Ectodermal cell (in vitro differentiated cells): ENCODE data around the gene STXBP5.

ENCODE experiments used
- H3K27ac ChIP-seq: 2 replicates; pipeline ENCODE4 v1.7.0; 2013; ENCODE audit warnings: mild to moderate bottlenecking, low read depth, low read length; ENCODE audit not compliant: insufficient read depth, poor library complexity, severe bottlenecking
- H3K27me3 ChIP-seq: 2 replicates; pipeline ENCODE4 v1.7.0; 2013; ENCODE audit warnings: mild to moderate bottlenecking, low read length; ENCODE audit not compliant: insufficient read depth, control insufficient read depth, poor library complexity, severe bottlenecking
- H3K36me3 ChIP-seq: one replicate; pipeline ENCODE4 v1.7.0; 2013; ENCODE audit warnings: low read length; ENCODE audit not compliant: control insufficient read depth, insufficient read depth
- H3K4me1 ChIP-seq: one replicate; pipeline ENCODE4 v1.7.0; 2013; ENCODE audit warnings: low read length; ENCODE audit not compliant: control insufficient read depth, insufficient read depth
- H3K4me3 ChIP-seq: 2 replicates; pipeline ENCODE4 v1.7.0; 2013; ENCODE audit warnings: low read depth, low read length, control low read depth; ENCODE audit not compliant: insufficient read depth
- H3K9me3 ChIP-seq: 2 replicates; pipeline ENCODE4 v1.7.0; 2013; ENCODE audit warnings: mild to moderate bottlenecking, low read length, moderate library complexity; ENCODE audit not compliant: control insufficient read depth
- WGBS, 2 experiments: methylation state at CpG; one replicate each; pipeline ENCODE4 v1.1.7; 2013; ENCODE audit warnings: missing lambda C conversion rate in 2 of 2; 5-methylcytosine and 5-hydroxymethylcytosine counted together

Gene STXBP5

DNA sequence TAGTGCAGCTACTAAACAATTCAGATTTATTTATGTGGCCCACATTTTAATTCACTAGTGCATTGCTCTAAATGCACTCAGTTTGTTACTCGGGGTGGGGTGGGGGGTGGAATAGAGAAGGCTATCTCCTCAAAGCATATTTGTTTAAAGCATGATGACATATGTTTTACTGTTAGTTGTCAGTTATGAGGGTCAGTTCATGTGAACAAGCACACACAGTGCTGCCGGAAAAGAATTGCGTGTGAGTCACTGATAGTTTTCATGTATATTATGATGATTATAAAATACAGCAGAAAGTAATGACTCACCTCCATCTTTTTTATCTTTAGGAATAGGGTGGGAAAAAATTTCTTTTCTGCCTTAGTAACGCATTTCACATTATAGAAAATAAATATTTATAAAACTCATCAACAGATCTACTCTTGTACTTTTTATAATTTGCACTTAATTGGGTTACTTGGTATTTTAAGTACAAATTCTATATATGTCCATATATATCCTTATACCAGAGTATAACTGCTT is 42.2 kb upstream of the STXBP5 start:
- no peak overlapping the region for H3K27ac ChIP-seq
- H3K4me1 ChIP-seq = no peaks in the 10 kb centered on the region
- H3K27me3 ChIP-seq = no peaks in the 10 kb centered on the region
- H3K9me3 ChIP-seq = no peaks in the 10 kb centered on the region
- H3K4me3 ChIP-seq = no peak overlapping the region
- 90 to 100% methylated on average over 3 of the region's 4 CpGs for WGBS, 2 experiments
- H3K36me3 ChIP-seq = no peaks in the 10 kb centered on the region

GRCh38 chr6:147164761-147165160 is 39.5 kb upstream of the STXBP5 start:
- no peak overlapping the region for H3K27ac ChIP-seq
- H3K4me1 ChIP-seq = no peaks in the 10 kb centered on the region
- H3K36me3 ChIP-seq = no peaks in the 10 kb centered on the region
- H3K4me3 ChIP-seq = no peak overlapping the region
- H3K27me3 ChIP-seq = no peaks in the 10 kb centered on the region
- H3K9me3 ChIP-seq = no peaks in the 10 kb centered on the region

GRCh38 chr6:147166360-147166944 is 37.8 kb upstream of the STXBP5 start:
- Histone ChIP-seq H3K4me3 (no peak overlapping the region), H3K27ac (no peak overlapping the region), H3K27me3 (no peaks in the 10 kb centered on the region), H3K36me3 (no peaks in the 10 kb centered on the region), H3K9me3 (no peaks in the 10 kb centered on the region), H3K4me1 (no peaks in the 10 kb centered on the region)
- 89 to 90% methylated on average over 2 of the region's 2 CpGs for WGBS, 2 experiments

GRCh38 chr6:147166992-147167391 is 37.2 kb upstream of the STXBP5 start:
- H3K27me3 ChIP-seq = no peaks in the 10 kb centered on the region
- 100% methylated on average over 1 of the region's 1 CpG; no CpG with 5 or more reads in 1 of the 2 experiments for WGBS, 2 experiments
- no peaks in the 10 kb centered on the region for H3K4me1 ChIP-seq
- no peak overlapping the region for H3K4me3 ChIP-seq
- no peaks in the 10 kb centered on the region for H3K36me3 ChIP-seq
- H3K27ac ChIP-seq = no peak overlapping the region
- no peaks in the 10 kb centered on the region for H3K9me3 ChIP-seq

DNA sequence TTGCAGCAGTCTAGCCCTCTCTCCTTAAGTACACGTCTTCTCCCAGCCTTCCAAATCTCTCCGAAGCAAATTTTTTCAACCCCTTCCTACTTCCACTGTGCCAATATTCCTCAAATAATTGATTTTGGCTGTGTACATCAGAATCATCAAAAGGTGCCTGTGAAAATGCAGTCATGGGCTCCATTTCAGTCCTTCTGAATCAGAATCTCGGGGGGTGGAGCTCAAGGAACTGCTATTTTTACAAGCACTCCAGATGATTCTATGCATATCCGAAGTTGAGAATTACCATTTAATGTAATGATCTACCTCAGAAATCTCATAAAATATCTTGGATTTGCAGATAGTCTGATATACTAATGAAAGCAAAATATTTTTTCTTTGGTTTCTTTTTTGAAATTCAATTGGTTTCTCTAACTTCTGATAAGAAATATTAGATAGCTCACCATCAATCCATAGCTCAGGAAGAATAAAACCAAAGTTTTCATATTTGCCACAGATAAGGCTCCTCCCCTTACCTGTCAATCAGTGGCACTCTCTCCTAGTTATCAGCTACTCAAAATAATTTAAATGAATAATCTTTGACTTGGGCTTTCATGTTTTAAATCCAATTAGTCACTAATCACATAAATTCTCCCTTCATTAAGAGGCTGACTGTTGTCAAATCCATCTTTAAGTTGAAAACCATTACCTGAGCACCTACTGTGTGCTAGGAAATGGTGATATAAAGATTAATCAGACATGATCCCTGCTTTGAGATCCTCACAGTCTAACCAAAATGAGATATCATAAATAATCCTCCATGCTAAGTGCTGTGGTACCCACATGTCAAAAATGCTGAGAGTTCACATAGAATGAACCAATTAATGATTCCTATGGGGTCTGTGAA is 36.4 kb upstream of the STXBP5 start:
- H3K27ac ChIP-seq = no peak overlapping the region
- H3K4me1 ChIP-seq = no peaks in the 10 kb centered on the region
- H3K27me3 ChIP-seq = no peaks in the 10 kb centered on the region
- no peaks in the 10 kb centered on the region for H3K36me3 ChIP-seq
- 93 to 94% methylated on average over 3 to 4 of the region's 4 CpGs for WGBS, 2 experiments
- no peaks in the 10 kb centered on the region for H3K9me3 ChIP-seq
- H3K4me3 ChIP-seq = no peak overlapping the region

DNA sequence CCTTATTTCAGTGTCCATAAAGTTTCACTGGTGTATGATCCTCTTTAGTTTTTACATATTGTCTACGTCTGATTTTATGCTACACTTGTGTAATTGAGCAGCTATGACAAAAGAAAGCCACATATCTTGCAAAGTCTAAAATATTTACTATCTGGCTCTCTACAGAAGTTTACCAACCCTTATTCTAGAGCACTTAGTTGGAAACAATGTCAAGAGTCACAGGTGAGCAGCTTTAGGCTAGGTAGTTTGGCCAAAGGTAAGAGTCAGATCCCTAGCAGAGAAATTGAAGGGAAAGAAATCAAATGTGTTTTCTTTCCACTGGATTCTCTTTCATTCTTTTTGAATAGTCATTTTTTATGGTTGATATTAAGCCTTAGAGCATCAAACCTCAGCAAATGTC is 34.7 kb upstream of the STXBP5 start:
- H3K4me3 ChIP-seq = no peak overlapping the region
- WGBS, 2 experiments = 80 to 100% methylated on average over 1 of the region's 1 CpG
- H3K27ac ChIP-seq = no peak overlapping the region
- H3K36me3 ChIP-seq = no peaks in the 10 kb centered on the region
- no peaks in the 10 kb centered on the region for H3K4me1 ChIP-seq
- no peaks in the 10 kb centered on the region for H3K27me3 ChIP-seq
- no peaks in the 10 kb centered on the region for H3K9me3 ChIP-seq

GRCh38 chr6:147170269-147170668 is 33.9 kb upstream of the STXBP5 start:
- Histone ChIP-seq H3K27ac (no peak overlapping the region), H3K27me3 (no peaks in the 10 kb centered on the region), H3K9me3 (no peaks in the 10 kb centered on the region), H3K36me3 (no peaks in the 10 kb centered on the region), H3K4me1 (no peaks in the 10 kb centered on the region), H3K4me3 (no peak overlapping the region)
- 96 to 100% methylated on average over 1 of the region's 1 CpG for WGBS, 2 experiments

GRCh38 chr6:147173140-147173539 is 31.1 kb upstream of the STXBP5 start:
- WGBS, 2 experiments = 91 to 100% methylated on average over 3 to 4 of the region's 5 CpGs
- H3K36me3 ChIP-seq = no peaks in the 10 kb centered on the region
- no peak overlapping the region for H3K27ac ChIP-seq
- no peak overlapping the region for H3K4me3 ChIP-seq
- no peaks in the 10 kb centered on the region for H3K4me1 ChIP-seq
- H3K27me3 ChIP-seq = no peaks in the 10 kb centered on the region
- no peaks in the 10 kb centered on the region for H3K9me3 ChIP-seq

- Histone ChIP-seq H3K36me3 (no peaks in the 10 kb centered on the region), H3K27me3 (no peaks in the 10 kb centered on the region), H3K9me3 (no peaks in the 10 kb centered on the region), H3K4me3 (no peak overlapping the region), H3K4me1 (no peaks in the 10 kb centered on the region), H3K27ac (no peak overlapping the region)
- 78 to 93% methylated on average over 1 to 2 of the region's 3 CpGs for WGBS, 2 experiments
Observed at GRCh38 chr6:147173675-147174308, 30.4 kb upstream of the STXBP5 start.

DNA sequence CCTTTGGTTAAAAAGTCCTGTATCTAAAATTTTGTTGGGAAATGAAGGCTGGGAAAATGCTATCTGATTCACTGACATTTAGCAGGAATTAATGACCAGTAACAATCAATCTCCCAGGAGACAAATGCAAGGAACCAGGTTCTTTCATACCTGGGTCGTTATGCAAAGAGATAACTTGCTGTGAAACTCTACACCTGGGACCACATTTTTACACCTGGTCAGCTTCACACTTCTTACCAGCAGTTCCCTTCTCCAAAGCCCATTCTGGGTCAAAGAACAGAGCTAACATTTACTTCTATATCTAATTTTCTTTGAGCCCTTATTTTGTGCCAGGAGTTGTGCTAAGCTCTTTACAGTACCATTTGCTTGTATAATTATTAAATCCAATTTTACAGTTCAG is 27.4 kb upstream of the STXBP5 start:
- Histone ChIP-seq H3K27me3 (no peaks in the 10 kb centered on the region), H3K4me3 (no peak overlapping the region), H3K36me3 (no peaks in the 10 kb centered on the region), H3K9me3 (no peaks in the 10 kb centered on the region), H3K27ac (no peak overlapping the region), H3K4me1 (no peaks in the 10 kb centered on the region)
- WGBS, 2 experiments = 56 to 68% methylated on average over 1 of the region's 1 CpG
